Type B pancreatic cell (in vitro differentiated cells): ENCODE results near the gene BICD2. TPM values are rescaled to one million over a fixed set of nuclear protein-coding genes. Genes with fewer than 3 reads are reported as not detected.

Experiments
- DNase-seq: peaks from one replicate; pipeline ENCODE4 v3.0.0; 2021; ENCODE audit warnings: mixed read lengths; ENCODE audit not compliant: unreplicated experiment; ENCODE audit errors: extremely low spot score
- H3K27ac Mint-ChIP-seq: 2 replicates; pipeline ENCODE4 v1.8.0; 2021; ENCODE audit warnings: mild to moderate bottlenecking, mixed read lengths
- H3K27me3 Mint-ChIP-seq: 2 replicates; pipeline ENCODE4 v1.8.0; 2021; ENCODE audit warnings: mixed read lengths
- H3K36me3 Mint-ChIP-seq: 2 replicates; pipeline ENCODE4 v1.8.0; 2021; ENCODE audit warnings: mixed read lengths
- H3K4me1 Mint-ChIP-seq: one replicate; pipeline ENCODE4 v1.8.0; 2021; ENCODE audit warnings: mixed read lengths; ENCODE audit not compliant: unreplicated experiment
- H3K4me3 Mint-ChIP-seq: 2 replicates; pipeline ENCODE4 v1.8.0; 2021; ENCODE audit warnings: mild to moderate bottlenecking, mixed read lengths
- H3K9me3 Mint-ChIP-seq: 2 replicates; pipeline ENCODE4 v1.8.0; 2021; ENCODE audit warnings: mixed read lengths
- total RNA-seq: library from RNA; stranded (reverse); gene quantifications from 2 replicates; pipeline ENCODE4 v1.2.1, GENCODE V29; 2021; ENCODE audit warnings: low replicate concordance
- TF ChIP-seq, protein P1 (sequence below): fragments of 200-600 bp; sonication (generic); conservative IDR thresholded peaks from 2 replicates; pipeline ENCODE4 v1.5.0; 2021; ENCODE audit warnings: antibody characterized with exemption, mild to moderate bottlenecking

Gene BICD2
- total RNA-seq, 1 donor from 2014 or later = 28.6 TPM

DNA sequence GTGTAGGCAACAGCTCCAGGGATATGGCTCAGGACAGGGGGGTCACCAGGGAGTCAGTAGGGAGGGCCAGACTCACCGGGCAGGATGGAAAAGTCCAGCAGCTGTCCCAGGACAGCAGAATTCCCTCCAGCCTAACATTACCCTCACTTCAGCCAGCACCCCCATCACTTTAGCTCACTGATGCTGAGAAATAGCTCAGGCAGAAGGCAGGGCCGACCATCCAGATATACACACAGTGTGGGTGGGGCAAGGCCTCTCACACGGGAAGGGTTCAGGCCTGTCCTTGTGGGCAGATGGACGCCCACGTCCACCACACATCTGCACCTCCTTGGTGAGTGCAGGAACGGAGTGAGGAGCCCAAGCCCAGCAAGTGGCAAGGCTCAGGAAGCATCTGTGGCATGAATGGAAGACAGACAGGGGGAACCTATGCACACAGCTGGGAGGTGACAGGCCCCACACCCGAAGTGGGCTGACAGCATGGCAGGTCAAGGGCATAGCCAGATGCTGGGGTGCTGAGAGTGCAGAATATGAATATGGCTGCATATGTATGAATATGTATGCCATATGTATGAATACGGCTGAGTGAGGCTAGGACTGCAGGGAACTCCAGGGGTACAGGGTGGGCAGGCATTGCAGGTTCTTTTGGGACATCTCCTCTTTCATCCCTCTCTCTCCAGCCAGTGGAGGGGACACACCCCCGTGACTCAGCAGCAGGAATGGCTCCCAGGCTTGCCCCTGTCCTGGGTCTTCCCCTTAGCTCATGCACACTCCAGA is 17.0 kb downstream of the BICD2 start:
- TF ChIP-seq, protein P1, sequence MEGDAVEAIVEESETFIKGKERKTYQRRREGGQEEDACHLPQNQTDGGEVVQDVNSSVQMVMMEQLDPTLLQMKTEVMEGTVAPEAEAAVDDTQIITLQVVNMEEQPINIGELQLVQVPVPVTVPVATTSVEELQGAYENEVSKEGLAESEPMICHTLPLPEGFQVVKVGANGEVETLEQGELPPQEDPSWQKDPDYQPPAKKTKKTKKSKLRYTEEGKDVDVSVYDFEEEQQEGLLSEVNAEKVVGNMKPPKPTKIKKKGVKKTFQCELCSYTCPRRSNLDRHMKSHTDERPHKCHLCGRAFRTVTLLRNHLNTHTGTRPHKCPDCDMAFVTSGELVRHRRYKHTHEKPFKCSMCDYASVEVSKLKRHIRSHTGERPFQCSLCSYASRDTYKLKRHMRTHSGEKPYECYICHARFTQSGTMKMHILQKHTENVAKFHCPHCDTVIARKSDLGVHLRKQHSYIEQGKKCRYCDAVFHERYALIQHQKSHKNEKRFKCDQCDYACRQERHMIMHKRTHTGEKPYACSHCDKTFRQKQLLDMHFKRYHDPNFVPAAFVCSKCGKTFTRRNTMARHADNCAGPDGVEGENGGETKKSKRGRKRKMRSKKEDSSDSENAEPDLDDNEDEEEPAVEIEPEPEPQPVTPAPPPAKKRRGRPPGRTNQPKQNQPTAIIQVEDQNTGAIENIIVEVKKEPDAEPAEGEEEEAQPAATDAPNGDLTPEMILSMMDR = no peak
- no peak for DNase-seq
- Mint-ChIP-seq H3K4me1 (peaks cover 31% of the 10 kb centered on the region), H3K27me3 (no peaks in the 10 kb centered on the region), H3K36me3 (peaks cover 13% of the 10 kb centered on the region), H3K27ac (peak overlapping the region; percentile 30), H3K9me3 (no peaks in the 10 kb centered on the region), H3K4me3 (no peak overlapping the region)

DNA sequence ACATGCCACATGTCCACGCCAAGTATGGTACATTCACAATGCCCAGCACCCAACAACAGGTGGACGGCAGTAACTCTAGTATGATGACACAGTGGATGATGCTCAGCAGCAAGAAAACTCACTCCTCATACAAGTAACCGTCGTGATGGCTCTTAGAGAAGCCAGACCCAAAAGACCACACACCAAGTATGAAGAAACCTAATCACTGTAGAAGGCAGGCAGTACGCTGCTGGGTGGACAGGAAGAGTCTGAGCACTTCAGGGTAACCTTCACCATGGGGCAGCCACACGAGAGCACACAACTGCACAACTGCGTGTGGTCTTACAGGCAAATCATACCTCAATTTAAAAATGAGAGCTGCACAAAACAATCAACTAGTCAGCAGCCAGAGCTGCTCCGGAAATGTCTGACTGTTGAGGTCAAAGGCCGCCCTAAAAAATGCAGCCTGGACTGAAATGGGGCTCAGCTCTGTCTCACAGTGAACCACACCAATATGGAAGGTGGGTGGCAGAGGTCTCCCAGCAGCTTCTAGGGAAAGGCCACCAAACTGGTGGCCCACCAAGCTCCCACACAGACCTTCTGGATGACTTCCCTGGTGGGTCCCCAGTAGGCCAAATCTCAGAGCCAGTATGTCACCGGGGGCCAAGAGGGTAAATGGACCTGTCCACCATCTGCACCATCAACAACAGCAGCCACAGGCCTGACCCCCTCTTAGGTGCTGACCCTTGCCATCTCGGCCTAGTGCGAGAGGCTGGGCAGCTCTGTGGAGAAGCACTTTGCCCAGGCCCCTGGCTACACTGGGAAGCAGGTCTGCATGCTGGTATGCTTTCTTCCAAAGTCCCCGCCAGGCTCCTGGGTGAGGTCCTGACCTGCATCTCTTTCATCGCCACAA is 17.8 kb downstream of the BICD2 start:
- peak overlapping the region; percentile 72 for H3K27ac Mint-ChIP-seq
- H3K27me3 Mint-ChIP-seq = no peaks in the 10 kb centered on the region
- DNase-seq = no peak
- H3K9me3 Mint-ChIP-seq = no peaks in the 10 kb centered on the region
- peaks cover 33% of the 10 kb centered on the region for H3K4me1 Mint-ChIP-seq
- H3K36me3 Mint-ChIP-seq = peaks cover 13% of the 10 kb centered on the region
- TF ChIP-seq, protein P1 = no peak
- peak overlapping the region; percentile 58 for H3K4me3 Mint-ChIP-seq

DNA sequence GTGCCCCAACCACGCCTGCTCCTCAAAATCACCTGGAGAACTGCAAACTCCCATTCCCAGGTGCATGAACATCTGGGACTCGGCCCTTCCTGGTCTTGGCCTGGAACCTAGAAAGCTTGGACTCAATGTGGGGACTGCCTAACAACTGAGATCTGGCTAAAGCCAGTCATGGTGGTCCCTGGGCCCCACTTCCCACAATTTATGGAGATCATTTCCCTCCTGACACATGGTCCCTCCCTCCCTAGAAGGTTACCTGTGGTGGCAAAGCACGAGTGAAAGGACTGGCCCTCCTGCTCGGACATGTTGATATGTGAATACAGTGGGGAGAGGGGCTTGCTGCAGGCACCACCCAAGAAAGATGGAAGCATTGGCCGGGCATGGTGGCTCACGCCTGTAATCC is 18.8 kb downstream of the BICD2 start:
- DNase-seq = no peak
- Mint-ChIP-seq H3K27me3 (no peaks in the 10 kb centered on the region), H3K27ac (no peak overlapping the region), H3K4me1 (peaks cover 42% of the 10 kb centered on the region), H3K36me3 (peaks cover 9% of the 10 kb centered on the region), H3K4me3 (no peak overlapping the region), H3K9me3 (no peaks in the 10 kb centered on the region)
- TF ChIP-seq, protein P1 = no peak

DNA sequence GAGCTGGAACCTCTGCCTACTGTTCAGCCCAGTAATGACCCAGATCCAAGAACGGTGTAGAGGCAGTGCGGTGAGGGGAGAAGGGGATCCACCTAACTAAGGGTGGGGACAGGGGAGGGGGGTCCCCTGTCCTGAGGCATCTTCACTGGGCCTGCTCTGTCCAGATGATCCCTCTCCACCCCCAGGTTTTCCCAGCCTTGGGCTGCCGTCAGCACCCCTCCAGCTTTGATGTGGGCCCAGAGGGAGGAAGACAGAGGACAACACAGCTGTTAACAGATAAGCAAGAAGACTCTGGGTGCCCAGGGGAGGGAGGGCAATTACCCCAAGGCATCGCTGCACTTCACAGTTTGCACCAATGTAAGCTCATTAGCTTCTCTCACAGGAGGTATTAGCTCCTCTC is 19.3 kb downstream of the BICD2 start:
- Mint-ChIP-seq H3K36me3 (peaks cover 9% of the 10 kb centered on the region), H3K27ac (no peak overlapping the region), H3K9me3 (no peaks in the 10 kb centered on the region), H3K4me1 (peaks cover 46% of the 10 kb centered on the region), H3K4me3 (no peak overlapping the region), H3K27me3 (no peaks in the 10 kb centered on the region)
- DNase-seq = no peak
- TF ChIP-seq, protein P1 = no peak

DNA sequence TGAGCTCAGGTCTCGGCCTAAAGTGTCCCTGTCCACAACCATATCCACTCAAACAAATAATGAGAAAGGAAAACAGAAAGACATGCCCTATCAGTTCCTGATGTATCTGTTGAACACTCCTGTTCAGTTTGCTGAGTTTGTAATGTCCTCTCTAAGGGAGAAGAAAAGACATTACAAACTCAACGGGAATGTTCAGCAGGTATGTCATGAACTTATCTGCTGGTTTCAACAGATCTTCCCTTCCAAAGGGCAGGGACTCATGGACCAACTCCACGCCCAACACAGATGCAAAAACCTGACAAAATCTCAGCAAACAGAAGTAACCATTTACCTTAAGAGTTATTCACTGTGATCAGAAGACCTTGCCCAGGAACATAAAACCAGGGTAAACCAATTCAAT is 23.7 kb downstream of the BICD2 start:
- no peak overlapping the region for H3K4me3 Mint-ChIP-seq

More for the DNA sequence above, 23.7 kb downstream of the BICD2 start:
- Mint-ChIP-seq H3K27me3 (no peaks in the 10 kb centered on the region), H3K4me1 (peaks cover 41% of the 10 kb centered on the region), H3K36me3 (peaks cover 9% of the 10 kb centered on the region), H3K27ac (peak overlapping the region; percentile 31), H3K9me3 (no peaks in the 10 kb centered on the region)
- no peak for DNase-seq
- TF ChIP-seq, protein P1 = no peak
